Esophagus squamous epithelium (tissue), 4 donors: ENCODE data around the gene ANKRD13C.

ENCODE experiments used
- CTCF ChIP-seq, 6 experiments: fragments of 450-650 bp in 4 of 6; fragments of 200-600 bp in 2 of 6; sonication (generic) in 2 of 6; IDR thresholded peaks; one replicate each; pipeline ENCODE4 v1.5.1; 2016 to 2019; ENCODE audit warnings: antibody characterized with exemption in 6 of 6, mild to moderate bottlenecking in 4 of 6, moderate library complexity in 4 of 6
- POLR2A ChIP-seq, 4 donors: fragments of 450-650 bp; IDR thresholded peaks; one replicate each; pipeline ENCODE4 v1.6.1; 2017; ENCODE audit warnings: antibody characterized with exemption in 4 of 4, mild to moderate bottlenecking in 4 of 4, moderate library complexity in 3 of 4

GRCh38 chr1:70401974-70402373 lies 47.5 kb upstream of the ANKRD13C start:
- no peak for TF ChIP-seq CTCF (IDR thresholded peaks at IDR 0.05)
- no peak for TF ChIP-seq POLR2A (IDR thresholded peaks at IDR 0.05)
